Measurements from ENCODE around the gene GATD1.

Gene GATD1

DNA sequence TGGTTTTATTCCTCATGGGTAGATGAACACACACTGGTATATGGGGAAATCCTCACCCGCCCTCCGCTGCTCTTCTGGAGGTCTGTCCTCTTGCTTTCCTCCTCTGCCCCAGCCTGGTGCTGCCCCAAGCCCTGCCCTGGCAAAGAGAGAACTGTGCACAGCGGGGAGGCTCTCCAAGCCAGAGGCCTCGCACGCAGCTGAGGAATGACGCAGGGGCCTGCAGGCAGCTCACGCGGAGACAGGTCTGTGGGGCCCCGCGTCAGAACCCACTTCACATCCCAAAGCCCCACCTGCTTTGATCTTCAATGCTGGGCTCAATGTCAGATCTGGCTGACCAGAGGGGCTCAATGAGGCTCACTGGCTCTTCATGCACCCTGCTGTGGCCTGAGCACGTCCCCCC, 10.0 kb downstream of the GATD1 start (continued):
- TF ChIP-seq, protein P1, sequence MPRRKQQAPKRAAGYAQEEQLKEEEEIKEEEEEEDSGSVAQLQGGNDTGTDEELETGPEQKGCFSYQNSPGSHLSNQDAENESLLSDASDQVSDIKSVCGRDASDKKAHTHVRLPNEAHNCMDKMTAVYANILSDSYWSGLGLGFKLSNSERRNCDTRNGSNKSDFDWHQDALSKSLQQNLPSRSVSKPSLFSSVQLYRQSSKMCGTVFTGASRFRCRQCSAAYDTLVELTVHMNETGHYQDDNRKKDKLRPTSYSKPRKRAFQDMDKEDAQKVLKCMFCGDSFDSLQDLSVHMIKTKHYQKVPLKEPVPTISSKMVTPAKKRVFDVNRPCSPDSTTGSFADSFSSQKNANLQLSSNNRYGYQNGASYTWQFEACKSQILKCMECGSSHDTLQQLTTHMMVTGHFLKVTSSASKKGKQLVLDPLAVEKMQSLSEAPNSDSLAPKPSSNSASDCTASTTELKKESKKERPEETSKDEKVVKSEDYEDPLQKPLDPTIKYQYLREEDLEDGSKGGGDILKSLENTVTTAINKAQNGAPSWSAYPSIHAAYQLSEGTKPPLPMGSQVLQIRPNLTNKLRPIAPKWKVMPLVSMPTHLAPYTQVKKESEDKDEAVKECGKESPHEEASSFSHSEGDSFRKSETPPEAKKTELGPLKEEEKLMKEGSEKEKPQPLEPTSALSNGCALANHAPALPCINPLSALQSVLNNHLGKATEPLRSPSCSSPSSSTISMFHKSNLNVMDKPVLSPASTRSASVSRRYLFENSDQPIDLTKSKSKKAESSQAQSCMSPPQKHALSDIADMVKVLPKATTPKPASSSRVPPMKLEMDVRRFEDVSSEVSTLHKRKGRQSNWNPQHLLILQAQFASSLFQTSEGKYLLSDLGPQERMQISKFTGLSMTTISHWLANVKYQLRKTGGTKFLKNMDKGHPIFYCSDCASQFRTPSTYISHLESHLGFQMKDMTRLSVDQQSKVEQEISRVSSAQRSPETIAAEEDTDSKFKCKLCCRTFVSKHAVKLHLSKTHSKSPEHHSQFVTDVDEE (CRISPR knock-in tag; IDR thresholded peaks at IDR 0.05), result no peak
- TF ChIP-seq ZFP3 (CRISPR knock-in tag; IDR thresholded peaks at IDR 0.05), result no peak
- TF ChIP-seq ZNF8 (CRISPR knock-in tag; IDR thresholded peaks at IDR 0.05), result no peak
- no peak for TF ChIP-seq ISL1 (CRISPR knock-in tag; IDR thresholded peaks at IDR 0.05)
- TF ChIP-seq, protein P2, sequence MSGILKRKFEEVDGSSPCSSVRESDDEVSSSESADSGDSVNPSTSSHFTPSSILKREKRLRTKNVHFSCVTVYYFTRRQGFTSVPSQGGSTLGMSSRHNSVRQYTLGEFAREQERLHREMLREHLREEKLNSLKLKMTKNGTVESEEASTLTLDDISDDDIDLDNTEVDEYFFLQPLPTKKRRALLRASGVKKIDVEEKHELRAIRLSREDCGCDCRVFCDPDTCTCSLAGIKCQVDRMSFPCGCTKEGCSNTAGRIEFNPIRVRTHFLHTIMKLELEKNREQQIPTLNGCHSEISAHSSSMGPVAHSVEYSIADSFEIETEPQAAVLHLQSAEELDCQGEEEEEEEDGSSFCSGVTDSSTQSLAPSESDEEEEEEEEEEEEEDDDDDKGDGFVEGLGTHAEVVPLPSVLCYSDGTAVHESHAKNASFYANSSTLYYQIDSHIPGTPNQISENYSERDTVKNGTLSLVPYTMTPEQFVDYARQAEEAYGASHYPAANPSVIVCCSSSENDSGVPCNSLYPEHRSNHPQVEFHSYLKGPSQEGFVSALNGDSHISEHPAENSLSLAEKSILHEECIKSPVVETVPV (CRISPR knock-in tag; IDR thresholded peaks at IDR 0.05), result no peak
- TF ChIP-seq BACH2 (CRISPR knock-in tag; IDR thresholded peaks at IDR 0.05; ENCODE audit: borderline replicate concordance), result no peak

DNA sequence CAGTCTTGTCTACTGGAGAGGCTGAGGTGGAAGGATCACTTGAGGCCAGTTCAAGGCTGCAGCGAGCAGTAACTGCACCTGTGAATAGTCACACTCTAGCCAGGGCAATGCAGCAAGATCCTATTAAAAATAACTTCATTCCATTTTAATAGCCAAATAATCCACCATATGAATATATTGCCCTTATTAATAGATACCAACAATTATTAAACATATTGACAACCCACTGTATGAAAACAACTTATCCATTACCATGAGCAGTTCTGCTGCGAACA, 10.4 kb downstream of the GATD1 start:
- TF ChIP-seq ZNF70 (CRISPR knock-in tag; IDR thresholded peaks at IDR 0.05) (no peak), RARB (CRISPR knock-in tag; IDR thresholded peaks at IDR 0.05) (no peak), TCF4 (CRISPR knock-in tag; IDR thresholded peaks at IDR 0.05; ENCODE audit: borderline replicate concordance) (no peak), OSR1 (CRISPR knock-in tag; IDR thresholded peaks at IDR 0.05) (no peak), ZFP3 (CRISPR knock-in tag; IDR thresholded peaks at IDR 0.05) (no peak)
- no peak for ATAC-seq

DNA sequence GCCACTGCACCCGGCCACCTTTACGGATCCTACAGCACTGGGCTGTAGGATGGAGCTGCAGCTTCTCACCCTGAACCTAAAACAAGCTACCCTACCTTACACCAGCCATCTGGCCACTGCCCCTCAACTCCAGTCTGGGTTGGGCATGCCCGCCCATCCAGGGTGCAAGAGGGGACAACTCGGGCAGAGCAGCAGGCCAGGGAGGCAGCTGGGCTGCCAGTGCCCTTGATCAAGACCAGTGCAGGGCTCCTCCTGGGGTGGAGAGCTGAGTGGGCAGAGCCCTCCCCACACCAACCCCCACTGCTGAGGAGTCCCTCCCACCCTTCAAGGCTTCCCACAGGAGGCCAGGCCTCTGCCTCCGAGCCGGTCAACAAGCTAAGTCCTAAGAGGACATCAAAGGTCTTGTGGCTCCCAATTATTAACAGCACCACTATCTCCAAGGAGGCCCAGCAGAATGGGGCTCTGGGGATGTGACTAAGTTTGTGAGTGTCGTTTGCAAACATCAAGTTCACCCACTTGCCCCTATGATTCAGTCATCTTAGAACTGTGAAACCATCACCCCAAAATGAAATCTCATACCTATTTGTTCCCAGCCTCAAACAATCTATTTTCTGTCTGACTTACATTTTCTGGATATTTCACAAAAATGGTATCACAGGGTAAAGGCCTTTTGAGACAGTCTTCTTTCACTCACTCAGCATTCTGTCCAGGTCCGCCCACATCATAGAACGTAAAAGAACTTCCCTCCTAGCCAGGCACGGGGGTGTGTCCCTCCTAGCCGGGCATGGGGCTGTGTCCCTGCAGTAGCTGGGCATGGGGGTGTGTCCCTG, 11.0 kb downstream of the GATD1 start:
- ATAC-seq, result no peak
- TF ChIP-seq ZFP30 (CRISPR knock-in tag; IDR thresholded peaks at IDR 0.05), result no peak
- no peak for TF ChIP-seq SNAI2 (CRISPR knock-in tag; IDR thresholded peaks at IDR 0.05)

DNA sequence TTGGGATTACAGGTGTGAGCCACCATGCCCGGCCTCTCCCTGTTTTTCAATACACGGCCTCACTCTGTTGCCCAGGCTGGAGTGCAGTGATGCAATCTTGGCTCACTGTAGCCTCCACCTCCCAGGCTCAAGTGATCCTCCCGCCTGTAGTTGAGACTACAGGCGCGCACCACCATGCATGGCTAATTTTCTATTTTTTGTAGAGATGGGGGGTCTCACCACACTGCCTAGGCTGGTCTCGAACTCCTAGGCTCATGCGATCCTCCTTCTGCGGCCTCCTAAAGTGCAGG, 11.5 kb downstream of the GATD1 start:
- ATAC-seq, result no peak
- TF ChIP-seq, protein P3, sequence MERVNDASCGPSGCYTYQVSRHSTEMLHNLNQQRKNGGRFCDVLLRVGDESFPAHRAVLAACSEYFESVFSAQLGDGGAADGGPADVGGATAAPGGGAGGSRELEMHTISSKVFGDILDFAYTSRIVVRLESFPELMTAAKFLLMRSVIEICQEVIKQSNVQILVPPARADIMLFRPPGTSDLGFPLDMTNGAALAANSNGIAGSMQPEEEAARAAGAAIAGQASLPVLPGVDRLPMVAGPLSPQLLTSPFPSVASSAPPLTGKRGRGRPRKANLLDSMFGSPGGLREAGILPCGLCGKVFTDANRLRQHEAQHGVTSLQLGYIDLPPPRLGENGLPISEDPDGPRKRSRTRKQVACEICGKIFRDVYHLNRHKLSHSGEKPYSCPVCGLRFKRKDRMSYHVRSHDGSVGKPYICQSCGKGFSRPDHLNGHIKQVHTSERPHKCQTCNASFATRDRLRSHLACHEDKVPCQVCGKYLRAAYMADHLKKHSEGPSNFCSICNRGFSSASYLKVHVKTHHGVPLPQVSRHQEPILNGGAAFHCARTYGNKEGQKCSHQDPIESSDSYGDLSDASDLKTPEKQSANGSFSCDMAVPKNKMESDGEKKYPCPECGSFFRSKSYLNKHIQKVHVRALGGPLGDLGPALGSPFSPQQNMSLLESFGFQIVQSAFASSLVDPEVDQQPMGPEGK (CRISPR knock-in tag; IDR thresholded peaks at IDR 0.05; ENCODE audit: borderline replicate concordance), result no peak
- TF ChIP-seq, protein P4, sequence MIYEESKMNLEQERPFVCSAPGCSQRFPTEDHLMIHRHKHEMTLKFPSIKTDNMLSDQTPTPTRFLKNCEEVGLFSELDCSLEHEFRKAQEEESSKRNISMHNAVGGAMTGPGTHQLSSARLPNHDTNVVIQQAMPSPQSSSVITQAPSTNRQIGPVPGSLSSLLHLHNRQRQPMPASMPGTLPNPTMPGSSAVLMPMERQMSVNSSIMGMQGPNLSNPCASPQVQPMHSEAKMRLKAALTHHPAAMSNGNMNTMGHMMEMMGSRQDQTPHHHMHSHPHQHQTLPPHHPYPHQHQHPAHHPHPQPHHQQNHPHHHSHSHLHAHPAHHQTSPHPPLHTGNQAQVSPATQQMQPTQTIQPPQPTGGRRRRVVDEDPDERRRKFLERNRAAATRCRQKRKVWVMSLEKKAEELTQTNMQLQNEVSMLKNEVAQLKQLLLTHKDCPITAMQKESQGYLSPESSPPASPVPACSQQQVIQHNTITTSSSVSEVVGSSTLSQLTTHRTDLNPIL (CRISPR knock-in tag; IDR thresholded peaks at IDR 0.05; ENCODE audit: low read depth), result no peak
- TF ChIP-seq ZC3H10 (CRISPR knock-in tag; IDR thresholded peaks at IDR 0.05), result no peak
- TF ChIP-seq ZFP30 (CRISPR knock-in tag; IDR thresholded peaks at IDR 0.05), result no peak
- TF ChIP-seq ISL1 (CRISPR knock-in tag; IDR thresholded peaks at IDR 0.05), result no peak
- no peak for TF ChIP-seq ZFP3 (CRISPR knock-in tag; IDR thresholded peaks at IDR 0.05)
- no peak for TF ChIP-seq ARNTL (CRISPR knock-in tag; IDR thresholded peaks at IDR 0.05; ENCODE audit: borderline replicate concordance, low read depth)
- TF ChIP-seq, protein P2 (CRISPR knock-in tag; IDR thresholded peaks at IDR 0.05), result no peak
- TF ChIP-seq PPARA (CRISPR knock-in tag; IDR thresholded peaks at IDR 0.05; ENCODE audit: borderline replicate concordance), result no peak
- TF ChIP-seq, protein P1 (CRISPR knock-in tag; IDR thresholded peaks at IDR 0.05), result no peak
- TF ChIP-seq ZNF70 (CRISPR knock-in tag; IDR thresholded peaks at IDR 0.05), result no peak
- no peak for TF ChIP-seq RARB (CRISPR knock-in tag; IDR thresholded peaks at IDR 0.05)

Data from SK-N-SH treated with all-trans-retinoic acid at 6 μM for 48 hours (cell line).